ENCODE measurements around the gene DARS1. TPM values are rescaled to one million over a fixed set of nuclear protein-coding genes. Genes with fewer than 3 reads are reported as not detected.
A peak's percentile ranks its signal among the peaks of the same experiment; 100 is the strongest.

The DARS1 gene
- total and polyA plus RNA-seq, 11 donors = 51.2 to 90.0 (median 58.6) TPM

DNA sequence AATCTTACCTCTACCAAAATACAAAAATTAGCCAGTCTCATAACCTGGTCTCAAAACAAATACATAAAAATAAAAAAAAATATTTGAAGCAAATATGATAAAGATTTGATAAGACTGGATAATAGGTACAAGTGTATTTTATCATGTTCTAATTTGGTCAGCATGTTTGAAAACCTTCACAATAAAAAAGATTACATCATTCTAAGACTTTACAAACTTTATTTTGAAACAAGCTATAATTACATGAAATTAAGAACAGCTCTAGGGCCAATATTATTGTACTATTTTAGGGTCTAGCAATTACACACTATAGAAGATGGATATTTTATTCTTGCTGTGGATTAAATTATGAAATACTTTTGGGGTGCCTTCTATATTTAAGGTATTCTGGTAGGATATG, 79.7 kb downstream of the DARS1 start:
- H3K4me1 ChIP-seq = no peaks in the 10 kb centered on the region
- no peak overlapping the region for H3K27ac ChIP-seq
- ATAC-seq = no peak
- H3K27me3 ChIP-seq = no peaks in the 10 kb centered on the region
- TF ChIP-seq CTCF (IDR thresholded peaks at IDR 0.05) = no peak
- TF ChIP-seq POLR2A (IDR thresholded peaks at IDR 0.05) = no peak
- DNase-seq = no peak
- intact Hi-C loops (cut with DNase I) = no loop called here
- no peak overlapping the region for H3K4me3 ChIP-seq
- no peaks in the 10 kb centered on the region for H3K9me3 ChIP-seq
- peaks cover 0 to 92% (median 65%) of the 10 kb centered on the region in 9 donors for H3K36me3 ChIP-seq

GRCh38 chr2:135904341-135904989, 81.0 kb downstream of the DARS1 start:
- DNase-seq (no peak), ATAC-seq (peak in 1 of 4 donors; percentile 12)
- Histone ChIP-seq H3K4me1 (no peaks in the 10 kb centered on the region), H3K4me3 (no peak overlapping the region), H3K9me3 (no peaks in the 10 kb centered on the region), H3K27ac (no peak overlapping the region), H3K27me3 (no peaks in the 10 kb centered on the region), H3K36me3 (peaks cover 0 to 80% (median 53%) of the 10 kb centered on the region in 9 donors)
- intact Hi-C loops (cut with DNase I) = no loop called here
- 95 to 96% (median 95%) methylated on average over 4 of the region's 4 CpGs for WGBS, 4 donors
- TF ChIP-seq CTCF (IDR thresholded peaks at IDR 0.05) (no peak), POLR2A (IDR thresholded peaks at IDR 0.05) (no peak)

DNA sequence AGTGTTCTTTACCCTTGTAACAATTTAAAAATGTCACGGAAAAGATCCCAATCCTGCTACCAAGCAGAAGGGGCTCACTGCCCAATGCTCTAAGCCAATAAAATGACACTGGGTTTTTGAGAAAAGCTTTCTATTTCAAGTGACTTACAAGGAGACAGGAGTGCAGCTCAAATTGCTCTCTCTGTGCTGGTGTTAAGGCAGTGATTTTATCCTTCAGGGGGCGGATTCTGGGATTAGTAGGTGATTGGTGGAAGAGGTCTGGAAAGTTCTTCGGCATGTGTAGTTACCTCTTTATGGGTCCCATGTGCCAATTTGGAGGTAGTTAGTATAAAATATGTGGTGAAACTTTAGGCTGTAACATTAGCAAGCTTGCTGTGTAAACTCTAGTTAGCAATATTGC, 81.8 kb downstream of the DARS1 start:
- no peaks in the 10 kb centered on the region for H3K4me1 ChIP-seq
- no peak overlapping the region for H3K4me3 ChIP-seq
- H3K9me3 ChIP-seq = no peaks in the 10 kb centered on the region
- 81 to 93% (median 92%) methylated on average over 3 of the region's 3 CpGs for WGBS, 4 donors
- no peak for TF ChIP-seq POLR2A (IDR thresholded peaks at IDR 0.05)
- no peak for TF ChIP-seq CTCF (IDR thresholded peaks at IDR 0.05)
- intact Hi-C loops (cut with DNase I) = no loop called here
- DNase-seq (no peak), ATAC-seq (no peak)
- H3K27me3 ChIP-seq = no peaks in the 10 kb centered on the region
- peaks cover 0 to 73% (median 45%) of the 10 kb centered on the region in 9 donors for H3K36me3 ChIP-seq
- H3K27ac ChIP-seq = no peak overlapping the region

- intact Hi-C loops (cut with DNase I) = no loop called here
- Histone ChIP-seq H3K9me3 (no peaks in the 10 kb centered on the region), H3K27me3 (no peaks in the 10 kb centered on the region), H3K4me1 (no peaks in the 10 kb centered on the region), H3K27ac (no peak overlapping the region), H3K36me3 (peaks cover 0 to 38% (median 7%) of the 10 kb centered on the region in 9 donors), H3K4me3 (no peak overlapping the region)
- 86 to 91% (median 88%) methylated on average over 4 of the region's 4 CpGs for WGBS, 4 donors
- no peak for ATAC-seq
- no peak for DNase-seq
- TF ChIP-seq CTCF (IDR thresholded peaks at IDR 0.05) (no peak), POLR2A (IDR thresholded peaks at IDR 0.05) (no peak)
Observed at GRCh38 chr2:135899567-135899966, 85.9 kb downstream of the DARS1 start.
